GM19025 (cell line): ENCODE measurements around the gene MAPKAPK5.
"Not testable (repeated sequence)": the region's sequence is repeated elsewhere in the genome, so short reads cannot be mapped to it uniquely, and the experiment has no call there.

Experiments
- ATAC-seq: cut with Tn5 transposase; IDR thresholded peaks from one replicate; pipeline ENCODE4 v1.9.1; 2021; ENCODE audit warnings: mild to moderate bottlenecking, low read depth, moderate library complexity; ENCODE audit not compliant: unreplicated experiment

Gene MAPKAPK5

DNA sequence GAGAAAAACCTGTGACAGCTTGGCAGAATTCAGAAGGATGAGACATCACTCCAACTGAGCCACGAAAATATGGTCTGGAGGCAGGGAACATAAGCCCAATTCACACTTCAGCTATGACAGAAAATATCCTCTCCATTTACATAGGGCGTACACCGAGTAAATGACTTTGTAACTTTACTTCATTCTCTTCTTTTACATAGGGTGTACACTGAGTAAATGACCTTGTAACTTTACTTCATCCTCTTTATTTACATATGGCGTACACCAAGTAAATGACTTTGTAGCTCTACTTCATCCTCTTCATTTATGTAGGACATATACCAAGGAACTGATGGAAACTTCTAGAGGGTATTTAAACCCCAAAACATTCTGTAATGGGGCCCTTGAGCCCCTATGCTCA is 14.1 kb upstream of the MAPKAPK5 start:
- ATAC-seq, result no peak

DNA sequence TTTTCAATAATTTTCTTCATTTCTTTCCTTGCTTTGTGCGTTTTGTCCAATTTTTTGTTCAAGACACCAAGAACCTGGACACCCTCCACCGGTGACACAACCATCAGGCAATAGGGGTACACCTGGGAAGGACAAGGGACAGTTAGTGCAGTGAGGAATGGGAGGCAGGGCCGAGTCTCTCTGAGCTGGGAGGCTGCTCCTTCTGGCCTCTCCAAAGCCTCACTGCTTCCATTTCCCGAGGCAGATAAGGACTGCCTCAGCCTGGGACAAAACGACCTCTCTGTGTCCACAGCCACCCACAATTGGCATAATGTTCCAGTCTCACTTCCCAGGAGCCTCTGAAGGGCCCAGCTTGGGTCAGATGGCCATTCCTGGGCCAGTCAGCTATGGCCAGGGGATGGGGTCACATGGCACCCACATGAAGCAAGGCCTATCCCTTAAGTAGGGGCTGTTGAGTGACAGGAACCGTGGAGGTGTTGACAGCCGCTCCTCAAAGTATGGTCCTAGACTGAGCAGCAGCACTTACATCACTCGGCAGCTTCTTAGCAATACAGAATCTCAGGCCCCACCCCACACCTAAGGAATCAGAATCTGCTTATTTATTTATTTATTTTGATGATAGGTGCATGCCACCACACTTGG is 13.6 kb upstream of the MAPKAPK5 start:
- no peak for ATAC-seq

DNA sequence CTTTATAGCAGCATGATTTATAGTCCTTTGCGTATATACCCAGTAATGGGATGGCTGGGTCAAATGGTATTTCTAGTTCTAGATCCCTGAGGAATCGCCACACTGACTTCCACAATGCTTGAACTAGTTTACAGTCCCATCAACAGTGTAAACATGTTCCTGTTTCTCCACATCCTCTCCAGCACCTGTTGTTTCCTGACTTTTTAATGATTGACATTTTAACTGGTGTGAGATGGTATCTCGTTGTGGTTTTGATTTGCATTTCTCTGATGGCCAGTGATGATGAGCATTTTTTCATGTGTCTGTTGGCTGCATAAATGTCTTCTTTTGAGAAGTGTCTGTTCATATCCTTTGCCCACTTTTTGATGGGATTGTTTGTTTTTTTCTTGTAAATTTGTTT is 12.4 kb upstream of the MAPKAPK5 start:
- not testable (repeated sequence) for ATAC-seq

DNA sequence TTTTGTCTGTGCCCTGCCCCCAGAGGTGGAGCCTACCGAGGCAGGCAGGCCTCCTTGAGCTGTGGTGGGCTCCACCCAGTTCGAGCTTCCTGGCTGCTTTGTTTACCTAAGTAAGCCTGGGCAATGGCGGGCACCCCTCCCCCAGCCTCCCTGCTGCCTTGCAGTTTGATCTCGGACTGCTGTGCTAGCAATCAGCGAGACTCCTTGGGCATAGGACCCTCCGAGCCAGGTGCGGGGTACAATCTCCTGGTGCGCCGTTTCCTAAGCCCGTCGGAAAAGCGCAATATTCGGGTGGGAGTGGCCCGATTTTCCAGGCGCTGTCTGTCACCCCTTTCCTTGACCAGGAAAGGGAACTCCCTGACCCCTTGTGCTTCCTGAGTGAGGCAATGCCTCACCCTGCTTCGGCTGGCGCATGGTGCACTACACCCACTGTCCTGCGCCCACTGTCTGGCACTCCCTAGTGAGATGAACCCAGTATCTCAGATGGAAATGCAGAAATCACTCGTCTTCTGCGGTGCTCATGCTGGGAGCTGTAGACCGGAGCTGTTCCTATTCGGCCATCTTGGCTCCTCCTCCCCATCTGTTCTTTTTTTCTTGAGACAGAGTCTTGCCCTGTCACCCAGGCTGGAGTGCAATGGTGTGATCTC is 7.2 kb upstream of the MAPKAPK5 start:
- ATAC-seq, result not testable (repeated sequence)

DNA sequence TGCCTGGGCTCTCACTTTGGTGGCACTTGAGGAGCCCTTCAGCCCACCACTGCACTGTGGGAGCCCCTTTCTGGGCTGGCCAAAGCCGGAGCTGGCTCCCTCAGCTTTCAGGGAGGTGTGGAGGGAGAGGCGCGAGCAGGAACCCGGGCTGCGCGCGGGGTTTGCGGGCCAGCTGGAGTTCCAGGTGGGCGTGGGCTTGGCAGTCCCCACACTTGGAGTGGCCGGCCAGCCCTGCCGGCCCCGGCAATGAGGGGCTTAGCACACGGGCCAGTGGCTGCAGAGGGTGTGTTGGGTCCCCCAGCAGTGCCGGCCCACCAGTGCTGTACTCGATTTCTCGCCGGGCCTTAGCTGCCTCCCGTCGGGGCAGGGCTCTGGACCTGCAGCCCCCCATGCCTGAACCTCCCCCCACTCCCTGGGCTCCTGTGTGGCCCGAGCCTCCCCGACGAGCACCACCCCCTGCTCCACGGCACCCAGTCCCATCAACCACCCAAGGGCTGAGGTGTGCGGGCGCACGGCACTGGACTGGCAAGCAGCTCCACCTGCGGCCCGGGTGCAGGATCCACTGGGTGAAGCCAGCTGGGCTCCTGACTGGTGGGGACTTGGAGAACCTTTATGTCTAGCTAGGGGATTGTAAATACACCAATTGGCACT is 6.4 kb upstream of the MAPKAPK5 start:
- ATAC-seq, result not testable (repeated sequence)

DNA sequence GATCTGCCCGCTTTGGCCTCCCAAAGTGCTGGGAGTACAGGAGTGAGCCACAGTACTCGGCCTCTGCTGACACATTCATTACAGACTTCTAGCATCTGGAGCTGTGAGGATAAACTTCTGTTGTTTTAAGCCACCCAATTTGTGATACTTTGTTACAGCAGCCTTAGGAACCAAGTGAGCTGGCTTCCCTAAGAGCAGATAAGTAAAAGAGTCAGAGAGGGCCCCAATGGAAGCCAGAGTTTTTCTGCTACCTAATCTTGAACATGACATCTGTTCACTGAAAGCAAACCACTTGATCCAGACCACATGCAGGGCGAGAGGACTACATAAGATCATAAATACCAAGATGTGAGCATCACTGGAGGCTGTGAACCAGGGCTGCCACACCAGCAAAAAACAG is 3.7 kb upstream of the MAPKAPK5 start:
- no peak for ATAC-seq

DNA sequence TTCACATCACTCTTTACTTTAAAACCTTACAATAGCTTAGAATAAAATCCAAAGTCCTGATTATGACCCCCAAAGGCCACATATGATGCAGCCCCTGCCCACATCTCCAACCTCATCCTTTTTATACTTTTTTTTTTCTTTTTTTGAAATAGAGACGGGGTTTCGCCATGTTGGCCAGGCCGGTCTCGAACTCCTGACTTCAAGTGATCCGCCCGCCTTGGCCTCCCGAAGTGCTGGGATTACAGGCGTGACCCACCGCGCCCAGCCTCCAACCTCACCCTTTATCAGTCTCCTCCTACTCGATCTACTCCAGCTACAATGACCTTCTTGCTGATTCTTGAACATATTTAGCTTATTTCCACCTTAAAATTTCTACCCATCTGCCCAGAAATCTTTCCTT is 1.2 kb upstream of the MAPKAPK5 start:
- no peak for ATAC-seq

DNA sequence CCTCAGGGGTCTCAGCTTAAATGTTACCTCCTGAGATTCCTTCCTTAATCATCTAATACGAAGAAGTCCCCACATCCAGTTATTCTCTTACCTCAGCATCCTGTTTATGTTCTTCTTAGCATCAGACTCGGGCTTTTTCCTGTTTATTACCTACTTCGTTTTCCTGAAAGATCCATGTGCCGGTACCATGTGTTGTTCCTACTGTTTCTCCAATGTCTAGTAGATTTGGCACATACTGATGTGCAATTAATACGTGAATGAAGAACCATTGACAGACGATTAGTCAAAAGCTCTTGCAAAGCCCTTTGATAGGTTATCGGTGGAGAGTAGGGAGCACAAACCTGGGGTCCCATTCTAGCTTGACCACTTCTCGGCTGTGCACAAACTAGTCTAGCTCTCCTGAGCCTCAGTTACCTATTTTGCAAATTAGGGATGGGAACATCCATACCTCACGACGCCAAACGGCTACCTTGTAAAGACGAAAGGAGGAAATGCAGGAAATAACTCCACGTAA is 735 bp upstream of the MAPKAPK5 start:
- ATAC-seq, result no peak

DNA sequence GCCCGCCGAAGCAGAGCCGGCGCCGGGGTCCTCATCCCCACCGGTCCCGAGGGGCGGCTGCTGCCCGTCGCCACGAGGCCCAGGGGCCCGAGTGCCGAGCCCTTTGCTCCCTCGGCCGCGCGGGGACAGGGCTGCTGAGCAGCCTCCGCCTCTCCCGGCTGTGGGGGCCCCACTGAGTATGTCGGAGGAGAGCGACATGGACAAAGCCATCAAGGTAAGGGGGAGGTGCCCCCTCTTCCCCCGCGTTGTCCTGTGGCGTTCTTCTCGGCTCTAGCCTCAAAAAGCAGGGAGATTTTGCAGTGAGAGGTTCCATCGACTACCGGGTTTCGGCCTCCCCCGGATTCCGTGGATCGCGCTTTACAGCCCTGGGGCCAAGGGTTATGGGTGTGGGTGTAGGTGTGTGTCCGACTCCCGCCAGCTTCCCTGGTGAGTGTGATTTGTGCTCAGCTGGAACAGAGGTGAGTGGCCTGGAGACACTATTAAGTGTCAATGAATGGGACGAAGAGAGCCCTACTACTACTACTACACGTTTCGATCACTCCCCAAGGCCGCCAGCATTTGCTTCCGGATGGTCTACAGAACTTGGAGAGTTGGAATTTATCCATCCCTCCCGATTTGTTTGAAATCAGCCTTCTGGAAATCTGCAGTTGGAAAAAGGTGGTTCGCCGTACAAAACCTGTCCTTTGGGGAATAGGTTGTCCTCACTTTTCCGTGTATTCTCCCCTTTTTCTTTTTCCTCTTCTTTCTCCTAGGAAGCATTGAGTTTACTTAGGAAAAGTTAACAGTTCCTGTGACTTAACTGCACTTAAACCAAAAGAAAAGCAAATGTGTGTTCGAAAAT is 748 bp downstream of the MAPKAPK5 start:
- peak; percentile 31 for ATAC-seq

DNA sequence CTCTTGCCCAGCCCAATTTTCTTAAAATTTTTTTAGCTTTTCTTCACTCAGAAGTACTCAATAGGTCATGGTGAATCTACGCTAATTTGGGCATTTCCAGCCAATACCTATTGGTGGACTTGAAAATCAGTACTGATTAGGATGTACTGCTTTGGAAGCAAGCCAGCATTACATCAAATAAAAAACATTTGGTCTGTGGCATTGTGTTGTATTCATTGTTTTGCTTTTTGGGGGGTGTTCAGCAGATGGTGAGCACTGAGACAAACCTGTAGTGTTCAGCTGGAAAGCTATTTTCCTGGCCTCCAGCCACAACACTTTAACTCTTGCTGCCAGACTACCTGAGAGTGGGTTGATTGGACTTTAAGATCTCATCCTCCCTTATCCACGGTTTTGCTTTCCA is 4.0 kb downstream of the MAPKAPK5 start:
- no peak for ATAC-seq

DNA sequence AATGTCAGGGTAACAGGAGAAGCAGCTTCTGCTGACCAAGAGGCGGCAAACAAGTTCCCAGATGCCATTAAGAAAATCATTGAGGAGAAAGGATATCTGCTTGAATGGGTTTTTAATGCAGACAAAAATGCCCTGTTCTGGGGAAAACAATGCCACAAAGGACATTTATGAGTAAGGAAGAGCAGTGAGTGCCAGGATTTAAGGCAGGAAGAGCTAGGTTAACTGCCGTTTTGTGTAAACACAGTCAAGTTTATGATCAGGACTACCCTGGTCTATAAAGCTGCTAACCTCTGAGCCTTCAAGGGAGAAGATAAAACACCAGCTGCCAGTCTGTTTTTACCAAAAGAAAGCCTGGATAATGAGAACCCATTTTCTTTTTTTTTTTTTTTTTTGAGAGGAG is 8.5 kb downstream of the MAPKAPK5 start:
- ATAC-seq, result no peak

DNA sequence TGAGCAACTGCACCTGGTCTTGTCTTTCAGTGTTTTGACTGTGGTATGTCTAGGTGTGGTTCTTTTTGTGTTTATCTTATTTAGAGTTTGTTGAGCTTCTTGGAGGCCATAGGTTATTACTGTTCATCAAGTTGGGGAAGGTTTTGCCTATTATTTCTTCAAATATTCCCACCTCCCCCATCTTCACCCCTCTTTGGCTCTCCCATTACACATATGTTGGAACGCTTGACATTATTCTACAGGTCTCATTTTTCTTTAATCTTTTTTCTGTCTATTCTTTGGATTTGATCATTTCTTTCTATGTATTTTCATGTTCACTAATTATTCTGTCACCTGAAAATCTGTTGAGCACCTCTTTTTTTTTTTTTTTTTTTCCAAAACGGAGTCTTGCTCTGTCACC is 16.2 kb downstream of the MAPKAPK5 start:
- ATAC-seq, result no peak

DNA sequence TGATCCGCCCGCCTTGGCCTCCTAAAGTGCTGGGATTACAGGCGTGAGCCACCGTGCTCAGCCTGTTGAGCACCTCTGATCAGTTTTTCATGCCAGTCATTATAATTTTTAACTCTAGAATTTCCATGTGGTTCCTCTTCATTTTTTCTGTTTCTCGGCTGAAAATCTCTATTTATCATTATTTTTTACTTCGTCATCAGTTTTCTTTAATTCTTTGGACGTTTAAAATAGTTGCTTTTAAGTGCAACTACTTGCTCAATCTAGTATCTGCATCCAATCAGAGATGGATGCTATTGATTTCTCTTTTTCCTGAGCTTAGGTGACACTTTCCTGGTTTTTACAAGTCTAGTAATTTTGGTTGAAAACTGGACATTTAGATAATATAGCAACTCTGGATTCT is 16.8 kb downstream of the MAPKAPK5 start:
- ATAC-seq, result no peak

DNA sequence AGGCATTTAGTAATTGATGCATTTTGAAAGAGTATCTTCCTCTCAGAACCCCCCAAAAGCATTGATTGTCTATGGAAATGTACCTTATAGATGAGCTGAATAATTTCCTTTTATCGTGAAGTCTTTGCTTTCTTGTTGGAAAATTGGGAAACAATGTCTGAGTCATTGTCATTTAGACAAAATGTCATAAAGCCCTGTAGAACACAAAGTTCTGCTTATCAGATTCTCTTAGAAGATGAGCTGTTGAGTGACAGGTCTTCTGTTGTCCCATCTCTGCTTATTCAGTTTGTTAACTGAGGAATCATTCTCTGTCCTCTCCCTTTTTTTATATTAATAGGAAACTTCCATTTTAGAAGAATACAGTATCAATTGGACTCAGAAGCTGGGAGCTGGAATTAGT is 22.9 kb downstream of the MAPKAPK5 start:
- no peak for ATAC-seq

DNA sequence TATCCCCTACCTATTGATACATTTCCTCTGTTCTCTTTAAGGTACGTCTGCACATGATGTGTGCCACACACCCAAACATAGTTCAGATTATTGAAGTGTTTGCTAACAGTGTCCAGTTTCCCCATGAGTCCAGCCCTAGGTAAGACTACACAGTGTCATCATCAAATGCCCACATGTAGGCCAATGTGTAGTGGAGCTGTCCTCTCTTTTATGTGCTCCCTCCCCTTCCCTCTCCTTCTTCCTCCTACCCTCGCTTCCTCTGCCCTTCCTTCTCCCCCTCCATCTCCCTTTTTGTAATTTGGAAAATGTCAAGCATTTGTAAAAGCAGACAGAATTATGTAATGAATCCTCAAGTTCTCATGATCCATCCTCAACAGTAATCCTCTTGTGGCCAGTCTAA is 25.5 kb downstream of the MAPKAPK5 start:
- no peak for ATAC-seq

DNA sequence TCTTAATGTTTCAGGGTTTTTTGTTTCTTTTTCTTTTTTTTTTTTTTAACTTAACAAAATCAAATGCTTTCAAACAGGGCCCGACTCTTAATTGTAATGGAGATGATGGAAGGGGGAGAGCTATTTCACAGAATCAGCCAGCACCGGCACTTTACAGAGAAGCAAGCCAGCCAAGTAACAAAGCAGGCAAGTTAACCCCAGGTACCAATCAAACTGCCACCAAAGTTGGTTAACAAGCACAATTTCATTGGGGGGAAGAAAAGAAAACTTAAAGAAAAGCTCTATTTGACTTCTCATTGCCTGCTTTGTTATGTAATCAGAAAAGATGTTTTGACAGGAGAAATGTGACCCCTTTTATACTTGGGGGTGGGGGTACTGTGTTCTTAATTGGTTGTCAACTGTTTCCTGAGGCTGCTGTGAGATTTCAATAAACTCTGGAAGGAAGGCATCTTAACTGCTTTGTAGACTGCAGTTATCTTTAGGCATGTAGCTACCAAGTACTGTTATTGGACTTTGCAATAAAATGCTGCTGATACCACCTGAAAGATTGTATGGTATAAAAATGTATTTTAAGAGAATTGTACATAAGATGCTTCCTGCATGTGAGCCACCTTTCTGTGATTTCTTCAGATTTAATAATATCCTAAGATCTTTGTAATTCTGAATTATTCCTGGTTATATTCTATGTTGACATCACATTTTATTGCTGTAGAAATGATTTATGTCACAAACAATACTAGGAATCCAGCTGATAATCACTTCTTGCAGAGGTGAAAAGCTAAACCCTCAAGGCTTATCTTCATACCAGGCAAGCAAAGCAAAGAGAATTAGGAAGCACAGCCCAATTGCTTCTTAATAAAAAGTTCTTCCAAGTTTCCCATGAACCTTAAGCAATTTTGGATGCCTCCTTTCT is 26.9 kb downstream of the MAPKAPK5 start:
- ATAC-seq, result no peak

DNA sequence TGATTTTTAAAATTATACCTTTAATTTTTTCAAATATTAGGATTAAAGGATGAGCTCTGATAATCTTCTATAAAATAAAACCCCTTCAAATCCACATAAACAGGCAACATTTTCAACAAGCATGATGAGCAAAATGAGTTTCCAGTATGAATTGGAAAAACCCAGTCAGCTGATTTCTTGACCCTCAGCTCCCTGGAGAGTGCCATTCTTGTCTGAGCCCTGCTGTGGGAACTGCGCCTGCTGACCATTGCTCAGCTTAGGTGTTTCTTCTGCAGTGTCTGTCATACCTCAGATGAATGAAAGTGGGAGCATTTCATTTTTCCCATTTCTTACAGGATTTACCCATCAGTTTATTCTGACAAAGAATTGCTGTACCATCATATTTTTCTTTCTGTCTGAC is 27.6 kb downstream of the MAPKAPK5 start:
- ATAC-seq, result no peak

DNA sequence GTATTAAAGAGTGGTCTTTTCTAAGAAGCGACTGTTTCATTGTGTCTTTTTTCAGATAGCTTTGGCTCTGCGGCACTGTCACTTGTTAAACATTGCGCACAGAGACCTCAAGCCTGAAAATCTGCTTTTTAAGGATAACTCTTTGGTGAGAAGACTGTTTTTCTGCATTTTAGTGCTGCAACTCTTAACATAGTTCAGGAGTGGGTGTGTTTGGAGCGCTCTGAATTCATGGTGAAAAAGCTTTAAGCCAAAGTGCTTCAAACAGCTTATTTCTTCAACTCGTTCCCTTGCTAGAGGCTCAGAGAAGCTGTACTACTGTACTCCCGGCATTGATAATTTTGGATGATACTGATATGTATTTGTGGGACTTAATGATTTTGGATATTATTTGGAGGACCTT is 28.2 kb downstream of the MAPKAPK5 start:
- no peak for ATAC-seq

DNA sequence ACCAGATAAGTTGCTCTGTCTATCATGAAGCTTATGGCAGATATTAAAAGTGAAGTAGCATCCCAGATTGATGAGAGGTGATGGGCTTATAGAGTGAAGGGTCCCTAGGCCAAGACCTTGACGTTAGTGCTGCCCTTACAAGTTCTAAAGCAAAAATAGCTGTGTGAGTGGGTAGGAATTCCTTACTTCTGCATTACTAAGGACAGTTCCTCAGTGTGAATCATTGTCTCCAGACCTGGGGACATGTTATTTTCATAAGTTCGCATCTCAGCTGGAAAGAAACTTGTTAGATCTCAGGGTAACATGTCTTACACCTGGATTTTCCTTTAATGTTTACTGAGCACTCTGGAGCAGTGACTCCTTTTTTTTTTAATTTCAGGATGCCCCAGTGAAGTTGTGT is 28.7 kb downstream of the MAPKAPK5 start:
- ATAC-seq, result no peak

DNA sequence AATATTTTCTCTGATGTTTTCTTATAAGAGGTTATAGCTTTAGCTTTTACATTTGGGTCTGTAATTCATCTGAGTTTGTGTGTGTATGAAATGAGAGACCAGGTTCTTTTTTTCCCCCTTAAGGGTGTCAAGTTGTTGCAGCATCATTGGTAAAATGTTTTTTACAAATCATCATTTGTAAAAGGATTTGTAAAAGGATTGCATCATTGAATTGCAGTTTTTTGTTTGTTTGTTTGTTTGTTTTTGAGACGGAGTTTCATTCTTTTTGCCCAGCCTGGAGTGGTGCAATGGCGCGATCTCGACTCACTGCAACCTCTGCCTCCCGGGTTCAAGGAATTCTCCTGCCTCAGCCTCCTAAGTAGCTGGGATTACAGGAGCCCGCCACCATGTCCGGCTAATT is 31.1 kb downstream of the MAPKAPK5 start:
- no peak for ATAC-seq
